Esophagus (tissue), 2 donors: Measurements from ENCODE around the gene BAD. TPM values are rescaled to one million over a fixed set of nuclear protein-coding genes. Genes with fewer than 3 reads are reported as not detected.
A peak's percentile ranks its signal among the peaks of the same experiment; 100 is the strongest.
"Not testable (repeated sequence)": the region's sequence is repeated elsewhere in the genome, so short reads cannot be mapped to it uniquely, and the experiment has no call there.

Experiments
- H3K27ac ChIP-seq, 2 donors: one replicate each; pipeline ENCODE4 v1.5.1; 2013; ENCODE audit warnings: low read depth in 2 of 2, mild to moderate bottlenecking in 2 of 2, inconsistent platforms in 1 of 2, low read length in 1 of 2, moderate library complexity in 1 of 2
- H3K27me3 ChIP-seq, 2 donors: one replicate each; pipeline ENCODE4 v1.6.1; 2013; ENCODE audit warnings: low read length in 2 of 2, control low read depth in 1 of 2, mild to moderate bottlenecking in 1 of 2; ENCODE audit not compliant: insufficient read depth in 2 of 2, control insufficient read depth in 1 of 2
- H3K36me3 ChIP-seq, 2 donors: one replicate each; pipeline ENCODE4 v1.6.1; 2013; ENCODE audit warnings: low read length in 1 of 2; ENCODE audit not compliant: control insufficient read depth in 2 of 2, insufficient read depth in 2 of 2
- H3K4me1 ChIP-seq, 2 donors: one replicate each; pipeline ENCODE4 v1.6.1; 2013; ENCODE audit warnings: low read length in 1 of 2; ENCODE audit not compliant: control insufficient read depth in 2 of 2, insufficient read depth in 2 of 2
- H3K4me3 ChIP-seq, 2 donors: one replicate each; pipeline ENCODE4 v1.5.1; 2013; ENCODE audit warnings: low read length in 2 of 2, mild to moderate bottlenecking in 2 of 2, low read depth in 1 of 2, moderate library complexity in 1 of 2
- H3K9me3 ChIP-seq, 2 donors: one replicate each; pipeline ENCODE4 v1.6.1; 2013; ENCODE audit warnings: mild to moderate bottlenecking in 2 of 2, low read depth in 1 of 2, low read length in 1 of 2, moderate library complexity in 1 of 2; ENCODE audit not compliant: control insufficient read depth in 2 of 2, insufficient read depth in 1 of 2
- WGBS, 2 donors: extraction: QIAGEN DNeasy Blood & Tissue Kit; methylation state at CpG; one replicate each; pipeline ENCODE4 v1.1.7; 2013; 5-methylcytosine and 5-hydroxymethylcytosine counted together
- polyA plus RNA-seq, 2 donors: library from polyadenylated mRNA; stranded (reverse); fragments of 200-250 nt; gene quantifications; one replicate each; pipeline ENCODE4 v1.2.3, GENCODE V29; 2013
- donor health status: healthy with polysubstance abuse.
- donor health status: Bipolar disorder and iron deficiency.

The BAD gene
- polyA plus RNA-seq, 2 donors, result 57.4 to 64.8 TPM

DNA sequence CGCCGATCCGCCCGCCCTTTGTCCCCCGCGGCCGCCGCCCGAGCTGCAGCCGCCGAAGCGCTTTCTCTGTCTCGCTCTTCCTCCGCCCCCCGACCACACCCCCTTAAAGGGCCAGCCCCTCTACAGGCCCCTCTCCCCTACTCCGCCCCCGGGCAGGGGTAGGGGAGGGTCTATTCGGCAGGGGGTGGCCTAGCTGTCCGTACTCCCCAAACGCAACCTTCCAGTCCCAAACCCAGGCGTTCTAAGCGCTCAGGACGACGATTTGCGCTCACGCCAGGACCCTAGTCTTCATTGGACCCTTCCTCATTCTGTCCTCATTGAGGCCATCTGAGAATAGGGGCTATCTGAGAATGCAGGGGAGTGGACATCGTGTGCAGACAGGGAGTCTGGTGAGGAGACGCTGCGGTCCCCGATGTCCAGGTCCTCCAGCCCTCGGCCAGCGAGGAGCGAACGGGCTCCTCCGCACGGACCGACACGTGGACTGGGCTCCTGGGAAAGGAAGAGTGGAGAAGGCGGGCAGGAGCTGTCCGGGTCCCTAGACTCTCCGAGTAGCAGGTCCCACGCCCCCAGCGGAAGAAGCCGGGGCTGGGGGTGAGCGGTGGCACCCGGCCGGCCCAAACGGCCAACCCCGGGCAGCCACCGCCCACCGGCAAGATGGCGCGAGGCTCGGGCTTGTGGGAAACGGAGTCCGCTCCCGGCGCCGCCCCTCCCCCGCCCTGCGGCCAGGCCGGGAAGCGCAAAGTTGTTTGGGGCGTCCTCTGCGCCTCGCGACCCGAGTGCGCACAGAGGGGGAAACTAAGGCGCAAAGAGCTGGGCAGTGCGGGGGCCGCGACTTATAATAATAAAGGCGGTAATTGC, 37.4 kb downstream of the BAD start, which contains the start of gene PPP1R14B:
Gene PPP1R14B (minus strand): TSS at position 73 of the 858 bp plus-strand sequence. CDS start 270 bp downstream, outside the sequence.
- H3K27ac ChIP-seq, result peak within 1 kb of the TSS; percentile 97 to 98
- H3K9me3 ChIP-seq, result no peaks in the 10 kb centered on the region
- H3K4me1 ChIP-seq, result peaks cover 10 to 20% of the 10 kb centered on the region in 2 donors
- H3K36me3 ChIP-seq, result peaks cover 0 to 13% of the 10 kb centered on the region in 2 donors
- WGBS, 2 donors, result 1 to 3% methylated on average over 57 to 74 of the region's 74 CpGs
- peak within 1 kb of the TSS; percentile 69 to 78 for H3K4me3 ChIP-seq
- no peaks in the 10 kb centered on the region for H3K27me3 ChIP-seq

DNA sequence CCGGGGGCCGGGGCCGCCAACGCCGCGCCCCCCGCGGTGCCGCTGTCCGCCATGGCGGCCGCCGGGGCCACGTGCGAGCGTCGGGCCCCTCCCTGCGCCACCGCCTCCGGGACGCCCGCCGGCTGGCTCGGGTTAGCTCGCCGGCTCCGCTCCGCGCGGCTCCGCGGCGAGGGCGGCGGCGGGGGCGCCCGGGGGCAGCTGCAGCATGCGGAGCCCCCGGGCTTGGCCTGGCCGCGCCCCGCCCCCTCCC, 37.9 kb downstream of the BAD start:
- Histone ChIP-seq H3K4me3 (peak overlapping the region; percentile 69 to 78), H3K4me1 (peaks cover 10 to 18% of the 10 kb centered on the region in 2 donors), H3K27ac (peak overlapping the region; percentile 93 to 97), H3K36me3 (peaks cover 0 to 13% of the 10 kb centered on the region in 2 donors)
- not testable (repeated sequence) for H3K27me3 ChIP-seq, H3K9me3 ChIP-seq
- WGBS, 2 donors, result 0 to 3% methylated on average over 8 to 43 of the region's 43 CpGs

DNA sequence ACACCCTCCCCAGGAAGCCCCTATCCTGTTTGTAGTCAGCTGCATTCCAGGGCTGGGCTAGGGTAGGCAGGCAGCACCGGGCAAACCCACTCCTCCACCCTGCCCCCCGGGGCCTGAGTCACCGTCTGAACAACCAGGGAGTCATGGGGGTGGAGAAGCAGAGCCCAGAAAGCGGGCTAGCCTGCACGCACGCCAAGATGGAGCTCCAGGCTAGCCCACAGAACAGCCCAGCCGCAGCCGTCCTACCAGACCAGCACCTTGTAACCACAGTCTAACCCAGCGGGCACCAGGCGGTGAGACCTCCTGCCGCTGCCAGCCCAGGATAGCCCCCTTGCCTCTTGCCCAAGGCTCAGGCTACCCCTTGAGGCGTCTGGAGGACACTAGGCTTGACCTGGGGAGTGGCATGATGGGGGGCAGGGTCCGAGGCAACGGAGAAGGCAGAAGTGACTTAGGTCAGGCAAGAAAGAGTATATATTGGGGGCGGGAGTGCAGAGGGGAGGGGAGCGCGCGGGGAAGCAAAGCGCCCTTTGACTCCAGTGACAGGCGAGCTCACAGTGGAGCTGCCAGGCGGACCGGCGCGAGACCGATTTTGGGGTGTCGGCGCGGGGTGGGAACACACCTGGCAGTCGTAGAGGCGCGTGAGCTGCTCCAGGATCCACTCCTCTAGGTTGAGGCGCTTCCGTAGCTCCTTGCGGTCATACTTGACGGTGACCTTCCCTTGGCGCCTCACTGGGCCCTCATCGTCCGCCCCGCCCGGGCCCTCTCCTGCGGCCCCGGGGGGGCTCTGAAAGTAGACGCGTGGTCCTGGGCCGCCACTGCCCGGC, 38.5 kb downstream of the BAD start:
- Histone ChIP-seq H3K4me3 (peak overlapping the region; percentile 69 to 78), H3K4me1 (peaks cover 10 to 16% of the 10 kb centered on the region in 2 donors), H3K36me3 (peaks cover 0 to 13% of the 10 kb centered on the region in 2 donors), H3K27me3 (no peaks in the 10 kb centered on the region), H3K9me3 (no peaks in the 10 kb centered on the region), H3K27ac (peak overlapping the region; percentile 93 to 97)
- 1% methylated on average over 37 to 46 of the region's 46 CpGs for WGBS, 2 donors

DNA sequence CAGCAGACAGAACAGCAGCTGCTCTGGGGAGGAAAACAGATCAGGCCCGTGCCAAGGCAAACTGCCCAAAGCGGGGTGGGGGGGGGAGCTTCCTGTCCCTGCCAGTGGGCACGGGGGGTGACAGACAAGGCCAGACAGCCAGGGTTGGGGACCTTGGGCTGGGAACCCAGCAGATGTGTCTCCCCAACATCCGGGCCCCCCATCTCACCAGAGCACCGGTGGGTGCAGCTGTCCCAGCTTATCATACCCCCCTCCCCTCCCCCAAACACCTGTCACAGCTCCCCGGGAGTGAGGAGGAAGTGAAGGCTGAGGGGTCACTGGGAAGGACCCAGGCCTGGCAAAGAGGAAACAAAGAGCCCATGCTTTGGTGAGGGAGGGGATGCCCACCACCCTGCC, 39.1 kb downstream of the BAD start:
- Histone ChIP-seq H3K9me3 (no peaks in the 10 kb centered on the region), H3K4me3 (peak overlapping the region; percentile 69 to 78), H3K27me3 (no peaks in the 10 kb centered on the region), H3K36me3 (peaks cover 0 to 13% of the 10 kb centered on the region in 2 donors), H3K4me1 (peaks cover 5 to 12% of the 10 kb centered on the region in 2 donors), H3K27ac (peak overlapping the region; percentile 93 to 97)
- 2 to 5% methylated on average over 6 of the region's 6 CpGs for WGBS, 2 donors

DNA sequence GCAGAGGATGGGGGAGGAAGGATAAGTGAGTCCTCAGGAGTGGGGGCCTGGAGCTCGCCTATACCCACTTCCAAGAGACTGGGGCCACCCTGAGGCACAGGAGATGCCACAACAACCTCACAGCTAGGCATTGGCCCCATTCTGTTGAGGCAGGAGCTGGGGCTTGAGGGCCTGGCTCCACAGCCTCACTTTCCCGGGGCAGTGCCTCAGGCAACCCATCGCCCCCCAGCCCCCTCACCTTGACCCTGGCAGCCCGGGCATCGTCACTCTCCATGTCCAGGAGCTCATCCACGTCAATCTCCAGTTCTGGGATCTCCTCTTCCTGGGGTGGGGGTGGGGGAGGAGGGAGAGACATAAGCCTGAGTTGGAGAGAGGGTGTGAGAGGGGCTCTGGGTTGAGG, 39.5 kb downstream of the BAD start:
- peak overlapping the region; percentile 93 to 97 for H3K27ac ChIP-seq
- no peaks in the 10 kb centered on the region for H3K27me3 ChIP-seq
- H3K36me3 ChIP-seq, result peaks cover 0 to 13% of the 10 kb centered on the region in 2 donors
- no peaks in the 10 kb centered on the region for H3K9me3 ChIP-seq
- peaks cover 4 to 15% of the 10 kb centered on the region in 2 donors for H3K4me1 ChIP-seq
- peak overlapping the region; percentile 69 to 78 for H3K4me3 ChIP-seq
- 11 to 30% methylated on average over 6 of the region's 6 CpGs for WGBS, 2 donors

DNA sequence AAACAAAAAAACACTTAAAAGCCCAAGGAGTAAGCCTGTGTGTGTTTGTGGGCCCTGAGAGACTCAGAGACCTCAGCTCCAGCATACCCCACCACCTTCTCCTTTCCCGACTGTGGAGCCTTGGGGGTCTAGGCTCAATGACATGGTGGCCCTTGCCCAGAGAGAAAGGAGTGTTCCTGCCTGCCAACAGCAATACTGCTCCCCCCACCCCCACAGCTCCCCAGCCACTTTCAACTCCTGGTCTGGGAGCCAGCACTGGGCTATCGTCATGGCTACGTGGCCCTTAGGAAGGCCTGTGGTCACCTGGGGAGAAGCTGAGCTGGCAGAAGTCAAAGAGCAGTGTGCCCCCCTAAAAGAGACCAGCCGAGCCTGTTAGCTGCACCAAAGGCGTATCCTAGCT, 40.4 kb downstream of the BAD start:
- Histone ChIP-seq H3K9me3 (no peaks in the 10 kb centered on the region), H3K27ac (peak overlapping the region in 1 of 2 donors; percentile 37), H3K4me3 (no peak overlapping the region), H3K4me1 (peaks cover 8 to 19% of the 10 kb centered on the region in 2 donors), H3K36me3 (peaks cover 0 to 13% of the 10 kb centered on the region in 2 donors), H3K27me3 (no peaks in the 10 kb centered on the region)
- 45 to 63% methylated on average over 5 of the region's 5 CpGs for WGBS, 2 donors

DNA sequence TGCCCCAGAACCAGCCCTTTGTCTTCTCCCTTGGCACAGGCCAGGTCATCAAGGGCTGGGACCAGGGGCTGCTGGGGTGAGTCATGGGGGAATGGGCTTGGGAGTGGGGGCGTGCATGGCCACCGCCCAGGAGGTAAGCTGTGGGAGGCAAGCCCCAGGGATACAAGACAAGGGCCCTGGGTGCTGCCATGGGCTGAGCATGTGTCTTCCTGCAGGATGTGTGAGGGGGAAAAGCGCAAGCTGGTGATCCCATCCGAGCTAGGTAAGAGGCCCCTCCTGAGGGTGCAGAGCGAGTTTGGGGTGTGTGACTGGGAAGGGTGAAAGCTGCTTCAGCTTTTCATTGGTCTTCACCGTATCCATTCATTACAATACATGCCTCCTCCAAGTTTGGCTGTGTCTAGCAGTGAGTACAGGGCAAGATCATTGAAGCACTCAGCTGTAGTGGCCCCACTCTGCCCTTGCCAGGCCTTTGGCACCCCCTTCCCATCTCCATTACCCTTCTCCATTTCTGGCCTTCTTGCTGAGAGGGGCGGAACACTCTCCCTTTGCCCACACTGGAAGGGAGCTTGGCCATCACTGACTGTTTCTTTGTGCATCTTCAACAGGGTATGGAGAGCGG, 41.1 kb downstream of the BAD start:
- peak overlapping the region; percentile 98 to 100 for H3K27ac ChIP-seq
- peaks cover 0 to 13% of the 10 kb centered on the region in 2 donors for H3K36me3 ChIP-seq
- H3K4me1 ChIP-seq, result peaks cover 8 to 19% of the 10 kb centered on the region in 2 donors
- no peaks in the 10 kb centered on the region for H3K9me3 ChIP-seq
- peak overlapping the region in 1 of 2 donors; percentile 63 for H3K4me3 ChIP-seq
- no peaks in the 10 kb centered on the region for H3K27me3 ChIP-seq
- 65 to 72% methylated on average over 8 of the region's 8 CpGs for WGBS, 2 donors

DNA sequence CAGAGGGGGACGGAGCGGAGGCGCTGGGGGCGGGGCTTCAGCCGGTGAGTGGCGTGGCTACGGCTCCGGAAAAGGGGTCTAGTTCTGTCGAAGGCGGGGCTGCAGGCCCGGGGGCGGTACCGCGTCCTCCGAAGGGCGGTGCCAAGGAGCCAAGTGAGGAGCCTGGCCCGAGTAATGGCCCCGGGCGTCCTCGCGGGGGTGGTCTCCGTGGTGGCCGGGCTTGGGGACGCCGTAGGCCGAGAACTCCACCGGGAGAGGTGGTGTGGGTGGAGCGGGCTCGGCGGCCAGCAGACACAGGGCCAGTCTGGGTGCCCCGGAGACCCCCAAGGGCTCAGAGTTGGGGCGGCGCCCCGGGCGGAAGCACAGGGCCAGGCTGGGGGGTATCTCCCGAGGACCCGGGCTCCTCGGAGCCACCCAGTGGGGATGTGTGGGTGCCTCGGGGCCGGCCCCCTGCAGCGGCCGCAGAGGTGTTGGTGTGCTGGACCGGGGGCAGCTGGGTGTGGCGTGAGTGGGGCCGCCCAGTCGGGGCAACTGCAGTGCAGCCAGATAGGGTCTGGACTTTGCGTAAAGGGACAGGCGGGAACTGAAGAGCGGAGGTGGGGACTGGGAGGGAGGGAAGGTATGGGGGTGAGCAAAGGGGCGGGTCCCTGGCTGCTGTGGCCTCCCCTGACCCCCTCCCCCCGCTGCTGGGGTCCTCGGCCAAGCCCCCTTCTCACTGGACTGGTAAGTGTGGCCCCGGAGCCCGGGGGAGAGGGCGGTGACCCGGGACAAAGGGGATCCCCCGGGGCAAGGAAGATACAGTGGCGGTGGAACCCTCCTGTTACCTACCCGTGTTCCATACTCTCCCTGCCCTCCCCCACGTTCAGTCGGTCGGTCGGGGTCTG, 42.7 kb downstream of the BAD start:
- Histone ChIP-seq H3K9me3 (no peaks in the 10 kb centered on the region), H3K27ac (peak overlapping the region; percentile 98 to 100), H3K36me3 (peaks cover 0 to 15% of the 10 kb centered on the region in 2 donors), H3K27me3 (no peaks in the 10 kb centered on the region), H3K4me3 (peak overlapping the region; percentile 63 to 77), H3K4me1 (peaks cover 8 to 28% of the 10 kb centered on the region in 2 donors)
- 0 to 1% methylated on average over 53 to 63 of the region's 63 CpGs for WGBS, 2 donors

DNA sequence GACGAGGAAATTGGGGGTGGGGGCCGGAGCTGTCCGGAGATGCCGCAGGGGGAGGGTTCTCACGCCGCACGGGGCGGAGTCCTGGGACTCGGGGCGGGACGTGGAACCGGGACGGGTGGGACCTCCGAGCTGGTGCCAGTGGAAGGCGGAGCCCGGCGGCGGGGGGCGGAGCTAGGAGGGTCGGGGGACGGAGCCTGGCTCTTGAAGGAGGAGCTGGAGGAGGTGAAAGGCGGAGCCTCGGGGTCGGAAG, 43.3 kb downstream of the BAD start:
- Histone ChIP-seq H3K4me3 (peak overlapping the region; percentile 35 to 67), H3K36me3 (peaks cover 0 to 15% of the 10 kb centered on the region in 2 donors), H3K9me3 (no peaks in the 10 kb centered on the region), H3K27ac (peak overlapping the region; percentile 98 to 100), H3K27me3 (no peaks in the 10 kb centered on the region), H3K4me1 (peaks cover 8 to 28% of the 10 kb centered on the region in 2 donors)
- 1 to 2% methylated on average over 19 to 24 of the region's 24 CpGs for WGBS, 2 donors
